Prostate gland (tissue), 2 donors: ENCODE results near the gene SLC35F3.

Source experiments
- CTCF ChIP-seq, 4 experiments: fragments of 200-600 bp in 2 of 4; fragments of 450-650 bp in 2 of 4; sonication (generic) in 2 of 4; IDR thresholded peaks; 1 replicate in 3 of 4; 2 replicates in 1 of 4; pipeline ENCODE4 v1.5.1; 2016 to 2019; ENCODE audit warnings: antibody characterized with exemption in 4 of 4, mild to moderate bottlenecking in 2 of 4, moderate library complexity in 2 of 4
- POLR2A ChIP-seq: fragments of 450-650 bp; IDR thresholded peaks from one replicate; pipeline ENCODE4 v1.6.1; 2016; ENCODE audit warnings: antibody characterized with exemption, mild to moderate bottlenecking

GRCh38 chr1:233960386-233960785 is 55.9 kb downstream of the SLC35F3 start:
- TF ChIP-seq CTCF (IDR thresholded peaks at IDR 0.05) (no peak), POLR2A (no peak)
